ENCODE data around the gene GTF2A1L.

- TF ChIP-seq EZH2 (IDR thresholded peaks at IDR 0.05; ENCODE audit: borderline replicate concordance, insufficient read depth, low read length, poor library complexity, severe bottlenecking) (no peak), EP300 (conservative IDR thresholded peaks at IDR 0.05; ENCODE audit: poor library complexity, severe bottlenecking) (no peak), REST (IDR thresholded peaks at IDR 0.05; ENCODE audit: borderline replicate concordance) (no peak), CTCF (IDR thresholded peaks at IDR 0.05; ENCODE audit: poor library complexity, severe bottlenecking) (no peak), POLR2AphosphoS5 (IDR thresholded peaks at IDR 0.05) (no peak), RAD21 (conservative IDR thresholded peaks at IDR 0.05) (no peak)
Observed at GRCh38 chr2:48709096-48710034, 91.7 kb downstream of the GTF2A1L start.
